DOHH2 (cell line): ENCODE data around the gene SPEM3.

ENCODE experiments used
- H3F3A ChIP-seq: fragments of 200-600 bp; sonication (generic), shearing (Covaris generic); 2 replicates; pipeline ENCODE4 v1.6.0; 2016; ENCODE audit warnings: antibody characterized with exemption, mild to moderate bottlenecking; ENCODE audit not compliant: control insufficient read depth, insufficient read depth
- H3K27ac ChIP-seq: fragments of 200-600 bp; sonication (generic); 2 replicates; pipeline ENCODE4 v1.5.1; 2014; ENCODE audit warnings: low read depth, mild to moderate bottlenecking, low read length, moderate library complexity
- H3K27me3 ChIP-seq: fragments of 200-600 bp; sonication (generic); 2 replicates; pipeline ENCODE4 v1.6.1; 2014; ENCODE audit warnings: mild to moderate bottlenecking, low read length, mixed read lengths; ENCODE audit not compliant: control insufficient read depth
- H3K36me3 ChIP-seq: fragments of 200-600 bp; sonication (generic); 2 replicates; pipeline ENCODE4 v1.6.1; 2014; ENCODE audit warnings: mild to moderate bottlenecking, low read length, moderate library complexity, mixed read lengths; ENCODE audit not compliant: control insufficient read depth
- H3K4me1 ChIP-seq: fragments of 200-600 bp; sonication (generic); 2 replicates; pipeline ENCODE4 v1.6.1; 2014; ENCODE audit warnings: mild to moderate bottlenecking, low read length, mixed read lengths; ENCODE audit not compliant: control insufficient read depth
- H3K4me2 ChIP-seq: fragments of 200-600 bp; sonication (generic); 2 replicates; pipeline ENCODE4 v1.6.0; 2014; ENCODE audit warnings: mild to moderate bottlenecking, low read length, moderate library complexity
- H3K4me3 ChIP-seq: fragments of 200-600 bp; sonication (generic); 2 replicates; pipeline ENCODE4 v1.5.1; 2014; ENCODE audit warnings: mild to moderate bottlenecking, low read length, mixed read lengths
- H3K79me2 ChIP-seq: fragments of 200-600 bp; sonication (generic); 2 replicates; pipeline ENCODE4 v1.6.1; 2014; ENCODE audit warnings: mild to moderate bottlenecking, low read length, mixed read lengths; ENCODE audit not compliant: control insufficient read depth
- H3K9me2 ChIP-seq: fragments of 200-600 bp; sonication (generic); replicated peaks from 2 replicates; pipeline ENCODE4 v1.6.1; 2014; ENCODE audit warnings: mild to moderate bottlenecking, low read length, mixed read lengths; ENCODE audit not compliant: control insufficient read depth
- H3K9me3 ChIP-seq: fragments of 200-600 bp; sonication (generic); 2 replicates; pipeline ENCODE4 v1.6.1; 2014; ENCODE audit warnings: antibody characterized with exemption, low read length, mixed read lengths; ENCODE audit not compliant: control insufficient read depth, insufficient read depth
- H4K20me1 ChIP-seq: fragments of 200-600 bp; sonication (generic); 2 replicates; pipeline ENCODE4 v1.6.0; 2014; ENCODE audit warnings: low read depth, mild to moderate bottlenecking, antibody characterized with exemption, low read length, moderate library complexity; ENCODE audit not compliant: control insufficient read depth, insufficient read depth
- EZH2phosphoT487 ChIP-seq: fragments of 200-600 bp; sonication (generic); IDR thresholded peaks from 2 replicates; pipeline ENCODE4 v1.6.1; 2017; ENCODE audit warnings: borderline replicate concordance, mild to moderate bottlenecking, antibody characterized with exemption, low read length, moderate library complexity, mixed read lengths
- TF ChIP-seq, protein P1 (sequence below): fragments of 200-600 bp; sonication (generic); IDR thresholded peaks from one replicate; pipeline ENCODE4 v1.5.1; 2014; ENCODE audit warnings: antibody characterized with exemption, mild to moderate bottlenecking, low read depth, low read length; ENCODE audit not compliant: poor library complexity, severe bottlenecking

SPEM3 gene

DNA sequence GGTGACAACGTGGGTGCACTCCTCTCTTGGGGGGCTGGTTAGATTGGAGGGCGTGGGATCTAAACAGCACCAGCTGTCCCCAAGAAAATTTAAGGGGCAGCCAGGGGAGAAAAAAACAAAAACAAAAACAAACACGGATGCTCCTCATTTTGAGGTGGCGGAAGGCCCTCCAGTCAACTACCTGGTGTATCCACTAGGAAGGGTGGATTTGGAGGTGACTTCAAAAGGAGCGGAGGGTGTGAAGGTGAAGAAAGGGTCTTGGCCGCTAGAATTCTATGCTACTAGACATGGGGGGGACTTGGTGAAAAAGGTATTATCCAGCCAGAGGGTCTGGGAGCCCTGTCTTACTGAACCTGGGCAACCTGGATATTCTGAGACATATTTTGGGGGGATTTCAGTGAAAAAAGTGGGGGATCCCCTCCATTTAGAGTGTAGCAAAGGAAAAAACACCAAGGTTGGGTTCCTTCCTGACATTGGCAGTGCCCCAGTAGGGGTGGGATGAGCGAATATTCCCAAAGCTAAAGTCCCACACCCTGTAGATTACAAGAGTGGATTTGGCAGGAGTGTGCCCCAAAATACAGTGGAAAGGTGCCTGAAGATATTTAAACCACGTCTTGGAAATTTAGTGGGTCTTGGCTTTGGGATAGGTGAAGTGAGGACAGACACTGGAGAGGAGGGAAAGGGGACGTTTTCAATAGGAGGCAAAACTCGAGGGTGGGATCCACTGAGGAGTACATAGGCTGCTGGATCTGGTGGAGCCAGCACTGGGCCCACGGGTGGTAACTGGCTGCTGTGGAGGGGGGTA lies 10.2 kb downstream of the SPEM3 start:
- peak overlapping the region; percentile 94 for H3K4me2 ChIP-seq
- no peaks in the 10 kb centered on the region for H3K9me2 ChIP-seq
- H3K36me3 ChIP-seq, result no peaks in the 10 kb centered on the region
- TF ChIP-seq, protein P1, sequence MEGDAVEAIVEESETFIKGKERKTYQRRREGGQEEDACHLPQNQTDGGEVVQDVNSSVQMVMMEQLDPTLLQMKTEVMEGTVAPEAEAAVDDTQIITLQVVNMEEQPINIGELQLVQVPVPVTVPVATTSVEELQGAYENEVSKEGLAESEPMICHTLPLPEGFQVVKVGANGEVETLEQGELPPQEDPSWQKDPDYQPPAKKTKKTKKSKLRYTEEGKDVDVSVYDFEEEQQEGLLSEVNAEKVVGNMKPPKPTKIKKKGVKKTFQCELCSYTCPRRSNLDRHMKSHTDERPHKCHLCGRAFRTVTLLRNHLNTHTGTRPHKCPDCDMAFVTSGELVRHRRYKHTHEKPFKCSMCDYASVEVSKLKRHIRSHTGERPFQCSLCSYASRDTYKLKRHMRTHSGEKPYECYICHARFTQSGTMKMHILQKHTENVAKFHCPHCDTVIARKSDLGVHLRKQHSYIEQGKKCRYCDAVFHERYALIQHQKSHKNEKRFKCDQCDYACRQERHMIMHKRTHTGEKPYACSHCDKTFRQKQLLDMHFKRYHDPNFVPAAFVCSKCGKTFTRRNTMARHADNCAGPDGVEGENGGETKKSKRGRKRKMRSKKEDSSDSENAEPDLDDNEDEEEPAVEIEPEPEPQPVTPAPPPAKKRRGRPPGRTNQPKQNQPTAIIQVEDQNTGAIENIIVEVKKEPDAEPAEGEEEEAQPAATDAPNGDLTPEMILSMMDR, result no peak
- TF ChIP-seq EZH2phosphoT487, result no peak
- no peak overlapping the region for H3K27ac ChIP-seq
- H3K27me3 ChIP-seq, result peaks cover 41% of the 10 kb centered on the region
- H3K4me1 ChIP-seq, result peaks cover 51% of the 10 kb centered on the region
- peak overlapping the region; percentile 68 for H3K4me3 ChIP-seq
- 0 out of 2 replicates have a peak, but pooled peaks cover 5% of the 10 kb centered on the region for H4K20me1 ChIP-seq
- no peaks in the 10 kb centered on the region for H3K9me3 ChIP-seq
- no peaks in the 10 kb centered on the region for H3F3A ChIP-seq
- peaks cover 10% of the 10 kb centered on the region for H3K79me2 ChIP-seq

DNA sequence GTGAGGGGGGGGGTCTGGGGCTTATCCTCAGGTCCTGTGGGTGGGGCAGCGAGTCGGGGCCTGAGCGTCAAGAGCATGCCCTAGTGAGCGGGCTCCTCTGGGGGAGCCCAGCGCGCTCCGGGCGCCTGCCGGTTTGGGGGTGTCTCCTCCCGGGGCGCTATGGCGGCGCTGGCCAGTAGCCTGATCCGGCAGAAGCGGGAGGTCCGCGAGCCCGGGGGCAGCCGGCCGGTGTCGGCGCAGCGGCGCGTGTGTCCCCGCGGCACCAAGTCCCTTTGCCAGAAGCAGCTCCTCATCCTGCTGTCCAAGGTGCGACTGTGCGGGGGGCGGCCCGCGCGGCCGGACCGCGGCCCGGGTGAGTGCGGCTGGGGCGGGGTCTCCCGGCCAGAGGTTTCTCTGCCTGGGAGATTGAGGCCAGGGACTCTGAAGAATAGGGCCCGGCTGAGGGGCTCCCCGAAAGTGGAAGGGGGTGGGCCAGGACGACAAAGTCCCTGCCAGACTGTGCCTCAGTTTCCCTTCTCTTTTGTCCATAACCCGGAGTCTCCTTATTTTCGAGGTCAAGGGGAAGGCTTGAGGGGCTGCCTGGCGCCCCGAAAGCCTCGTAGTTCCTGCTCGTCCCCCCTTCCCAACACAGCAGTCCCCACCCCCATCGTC lies 10.9 kb downstream of the SPEM3 start, which contains the start of gene FGF11:
TSS of gene FGF11 (plus strand) at position 51 of the 651 bp plus-strand sequence. CDS start at position 160, 109 bp downstream.
- Histone ChIP-seq H3K27me3 (peaks cover 48% of the 10 kb centered on the region), H3K27ac (no peak within 1 kb of the TSS)

DNA sequence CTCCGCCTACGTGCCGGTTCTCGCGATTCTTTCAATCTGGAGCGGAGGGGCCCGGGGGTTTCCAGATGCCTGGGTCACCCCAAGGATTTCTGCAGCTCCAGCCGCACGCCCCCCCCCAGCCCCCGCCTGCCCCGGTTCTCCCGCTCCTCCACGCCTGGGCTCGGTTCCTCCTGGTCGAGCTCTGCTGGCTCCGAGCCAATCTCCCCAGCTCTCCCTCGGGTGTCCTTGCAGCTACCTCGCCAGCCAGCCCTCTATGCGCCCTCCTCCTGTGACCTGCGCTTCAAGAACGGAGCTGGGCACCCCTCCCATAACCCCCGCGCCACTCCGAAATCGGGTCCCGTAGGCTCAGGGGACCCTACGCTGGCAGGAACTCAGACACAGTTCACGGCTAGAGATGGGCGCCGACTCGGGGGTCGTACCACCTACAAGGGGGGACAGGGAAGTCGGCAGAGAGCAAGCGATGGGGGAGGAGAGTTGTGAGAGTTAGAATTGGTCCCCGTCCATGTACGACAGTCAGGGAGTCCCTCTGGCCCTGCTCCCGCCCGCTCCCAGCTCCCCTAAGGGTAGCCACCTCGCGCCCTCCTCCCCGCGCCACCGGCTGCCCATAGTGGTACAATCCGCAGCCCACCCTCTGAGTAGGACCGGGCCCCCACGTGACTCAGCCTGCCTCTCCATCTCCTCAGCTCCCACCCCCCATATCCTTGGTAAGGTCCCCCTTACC lies 11.6 kb downstream of the SPEM3 start:
- Histone ChIP-seq H3F3A (no peaks in the 10 kb centered on the region), H3K9me2 (no peaks in the 10 kb centered on the region), H4K20me1 (peaks cover 5% of the 10 kb centered on the region; the same call in 1 of the 2 replicates), H3K9me3 (no peaks in the 10 kb centered on the region), H3K4me3 (peak overlapping the region; percentile 68), H3K4me2 (peak overlapping the region; percentile 94), H3K79me2 (peaks cover 10% of the 10 kb centered on the region), H3K27ac (no peak overlapping the region), H3K36me3 (no peaks in the 10 kb centered on the region), H3K4me1 (peaks cover 57% of the 10 kb centered on the region), H3K27me3 (peaks cover 53% of the 10 kb centered on the region)
- no peak for TF ChIP-seq EZH2phosphoT487
- TF ChIP-seq, protein P1, result no peak

More for the DNA sequence above, 10.9 kb downstream of the SPEM3 start, which contains the start of gene FGF11:
- Histone ChIP-seq H3K4me2 (peak within 1 kb of the TSS; percentile 94), H3K4me1 (peaks cover 52% of the 10 kb centered on the region), H3K79me2 (peaks cover 10% of the 10 kb centered on the region), H3F3A (no peaks in the 10 kb centered on the region), H3K9me2 (no peaks in the 10 kb centered on the region), H3K36me3 (no peaks in the 10 kb centered on the region), H3K9me3 (no peaks in the 10 kb centered on the region), H4K20me1 (peaks cover 5% of the 10 kb centered on the region; the same call in 1 of the 2 replicates), H3K4me3 (peak within 1 kb of the TSS; percentile 68)
- TF ChIP-seq, protein P1, result no peak
- peak; percentile 39; the same call in 1 of the 2 replicates for TF ChIP-seq EZH2phosphoT487
